GM12892 (cell line): Measurements from ENCODE around the gene SMG1. TPM values are rescaled to one million over a fixed set of nuclear protein-coding genes. Genes with fewer than 3 reads are reported as not detected.
"Not testable (repeated sequence)": the region's sequence is repeated elsewhere in the genome, so short reads cannot be mapped to it uniquely, and the experiment has no call there.

Source experiments
- DNase-seq: peaks from one replicate; pipeline ENCODE4 v3.0.0; 2011; ENCODE audit not compliant: insufficient read length
- FAIRE-seq: peaks from 2 replicates; lab custom pipeline; 2011; peaks lifted over from hg19 to GRCh38; lab: Jason Lieb, UNC
- POLR2A ChIP-seq: IDR thresholded peaks from 2 replicates; pipeline ENCODE4 v1.6.1; 2011; ENCODE audit warnings: low read depth, low read length, control low read depth
- POLR2AphosphoS5 ChIP-seq: IDR thresholded peaks from 2 replicates; pipeline ENCODE4 v1.6.1; 2011; ENCODE audit warnings: low read depth, low read length, control low read depth
- TAF1 ChIP-seq: IDR thresholded peaks from 2 replicates; pipeline ENCODE4 v1.6.1; 2011; ENCODE audit warnings: low read depth, mild to moderate bottlenecking, control low read depth, low read length, borderline replicate concordance
- polyA plus RNA-seq: library from polyadenylated mRNA; unstranded; fragments of >200 nt; gene quantifications from one replicate; pipeline ENCODE4 v1.2.1, GENCODE V29; 2012; ENCODE audit warnings: missing spikeins, inconsistent platforms; ENCODE audit not compliant: missing spikeins

Gene SMG1
- polyA plus RNA-seq: 40.3 TPM

- FAIRE-seq (peak; percentile 85), DNase-seq (peak; percentile 69)
- TF ChIP-seq POLR2A (peak; percentile 77; the same call in 1 of the 2 replicates), POLR2AphosphoS5 (peak; percentile 83)
These were observed at the start of gene SMG1 for GRCh38 chr16:18925986-18926865. SMG1 (minus strand) TSS chr16:18926408; CDS start chr16:18926041, 367 bp downstream.

GRCh38 chr16:18975109-18975508 is 48.9 kb upstream of the SMG1 start:
- FAIRE-seq: no peak
- TF ChIP-seq TAF1 (no peak), POLR2A (no peak), POLR2AphosphoS5 (no peak)
- no peak for DNase-seq

GRCh38 chr16:18969855-18970240 is 43.6 kb upstream of the SMG1 start:
- FAIRE-seq: no peak
- DNase-seq: no peak
- TF ChIP-seq POLR2AphosphoS5 (no peak), POLR2A (no peak), TAF1 (no peak)

- TF ChIP-seq POLR2A (no peak), TAF1 (no peak), POLR2AphosphoS5 (no peak)
- DNase-seq (peak; percentile 64), FAIRE-seq (peak; percentile 90)
These were observed 43.0 kb upstream of the SMG1 start for GRCh38 chr16:18969050-18969854.

GRCh38 chr16:18966791-18967190 is 40.6 kb upstream of the SMG1 start:
- FAIRE-seq (no peak), DNase-seq (no peak)
- TF ChIP-seq TAF1 (no peak), POLR2AphosphoS5 (no peak), POLR2A (no peak)

- no peak for FAIRE-seq
- TF ChIP-seq POLR2A (no peak), POLR2AphosphoS5 (no peak), TAF1 (no peak)
These were observed 39.3 kb upstream of the SMG1 start for GRCh38 chr16:18965555-18965954.

GRCh38 chr16:18959031-18959505 is 32.9 kb upstream of the SMG1 start:
- TF ChIP-seq TAF1 (no peak), POLR2AphosphoS5 (no peak), POLR2A (no peak)
- FAIRE-seq: no peak
- DNase-seq: no peak

More at GRCh38 chr16:18965555-18965954, 39.3 kb upstream of the SMG1 start:
- DNase-seq: no peak

GRCh38 chr16:18958621-18959029 is 32.4 kb upstream of the SMG1 start:
- DNase-seq (no peak), FAIRE-seq (no peak)
- TF ChIP-seq TAF1 (no peak), POLR2AphosphoS5 (no peak), POLR2A (no peak)

GRCh38 chr16:18956658-18957241 is 30.5 kb upstream of the SMG1 start:
- DNase-seq, FAIRE-seq: not testable (repeated sequence)

GRCh38 chr16:18955874-18956580 is 29.8 kb upstream of the SMG1 start:
- DNase-seq: not testable (repeated sequence)
- FAIRE-seq: peak; percentile 50
- TF ChIP-seq POLR2A: peak; percentile 50; the same call in 1 of the 2 replicates

GRCh38 chr16:18953547-18953946 is 27.3 kb upstream of the SMG1 start:
- TF ChIP-seq POLR2AphosphoS5 (no peak), TAF1 (no peak), POLR2A (no peak)
- FAIRE-seq (no peak), DNase-seq (no peak)
